Measurements from ENCODE around the gene COQ8B. TPM values are rescaled to one million over a fixed set of nuclear protein-coding genes. Genes with fewer than 3 reads are reported as not detected.
"Not testable (repeated sequence)": the region's sequence is repeated elsewhere in the genome, so short reads cannot be mapped to it uniquely, and the experiment has no call there.

The COQ8B gene
- total RNA-seq (82.5 and 90.1 TPM in 2 replicates), polyA plus RNA-seq (62.6 and 90.6 TPM in 2 replicates)

- Histone ChIP-seq H3K4me3 (peak within 1 kb of the TSS; percentile 66), H3K27ac (peak within 1 kb of the TSS; percentile 95), H3K4me1 (ENCODE audit: low read depth) (peaks cover 14% of the 10 kb centered on the region), H3K27me3 (no peaks in the 10 kb centered on the region), H3K9me3 (ENCODE audit: low read depth) (no peaks in the 10 kb centered on the region), H3K36me3 (no peaks in the 10 kb centered on the region)
- DNase-seq (ENCODE audit: low read depth in 1 of 2, low spot score in 1 of 2), result peak; percentile 98 to 100
- TF ChIP-seq CTCF (IDR thresholded peaks at IDR 0.05; ENCODE audit: low read depth, low read length), result no peak
These were observed at the start of gene COQ8B, which contains the start of gene ITPKC for GRCh38 chr19:40716482-40717324. TSS of gene COQ8B (minus strand) at chr19:40716886. CDS start at chr19:40714632, 2,254 bp downstream. TSS of gene ITPKC (plus strand) at chr19:40717112. CDS start at chr19:40717136, 24 bp downstream.

- H3K4me3 ChIP-seq; H3K27me3 ChIP-seq; DNase-seq (ENCODE audit: low read depth in 1 of 2, low spot score in 1 of 2); H3K4me1 ChIP-seq (ENCODE audit: low read depth); H3K9me3 ChIP-seq (ENCODE audit: low read depth); H3K27ac ChIP-seq: not testable (repeated sequence)
- H3K36me3 ChIP-seq, result peaks cover 41% of the 10 kb centered on the region
These were observed 49.7 kb upstream of the COQ8B start for GRCh38 chr19:40766385-40766784.

- no peak for TF ChIP-seq CTCF (IDR thresholded peaks at IDR 0.05; ENCODE audit: low read depth, low read length)
- Histone ChIP-seq H3K4me1 (ENCODE audit: low read depth) (no peaks in the 10 kb centered on the region), H3K27me3 (no peaks in the 10 kb centered on the region), H3K4me3 (no peak overlapping the region), H3K9me3 (ENCODE audit: low read depth) (no peaks in the 10 kb centered on the region), H3K36me3 (peaks cover 53% of the 10 kb centered on the region), H3K27ac (no peak overlapping the region)
- no peak for DNase-seq (ENCODE audit: low read depth in 1 of 2, low spot score in 1 of 2)
These were observed 47.3 kb upstream of the COQ8B start for GRCh38 chr19:40763963-40764362.

GRCh38 chr19:40763526-40763925 lies 46.8 kb upstream of the COQ8B start:
- Histone ChIP-seq H3K27ac (no peak overlapping the region), H3K27me3 (no peaks in the 10 kb centered on the region), H3K9me3 (ENCODE audit: low read depth) (no peaks in the 10 kb centered on the region), H3K4me1 (ENCODE audit: low read depth) (no peaks in the 10 kb centered on the region), H3K4me3 (no peak overlapping the region), H3K36me3 (peaks cover 55% of the 10 kb centered on the region)
- TF ChIP-seq CTCF (IDR thresholded peaks at IDR 0.05; ENCODE audit: low read depth, low read length), result no peak
- DNase-seq (ENCODE audit: low read depth in 1 of 2, low spot score in 1 of 2), result no peak

- H3K27me3 ChIP-seq, result no peaks in the 10 kb centered on the region
- no peaks in the 10 kb centered on the region for H3K9me3 ChIP-seq (ENCODE audit: low read depth)
- H3K4me1 ChIP-seq (ENCODE audit: low read depth), result no peaks in the 10 kb centered on the region
- TF ChIP-seq CTCF (IDR thresholded peaks at IDR 0.05; ENCODE audit: low read depth, low read length), result no peak
- no peak overlapping the region for H3K27ac ChIP-seq
- H3K36me3 ChIP-seq, result peaks cover 60% of the 10 kb centered on the region
- H3K4me3 ChIP-seq, result no peak overlapping the region
- no peak for DNase-seq (ENCODE audit: low read depth in 1 of 2, low spot score in 1 of 2)
These were observed 46.2 kb upstream of the COQ8B start for GRCh38 chr19:40762754-40763470.

- Histone ChIP-seq H3K4me3 (no peak overlapping the region), H3K36me3 (peaks cover 53% of the 10 kb centered on the region), H3K9me3 (ENCODE audit: low read depth) (no peaks in the 10 kb centered on the region), H3K4me1 (ENCODE audit: low read depth) (no peaks in the 10 kb centered on the region), H3K27ac (no peak overlapping the region), H3K27me3 (no peaks in the 10 kb centered on the region)
- no peak for TF ChIP-seq CTCF (IDR thresholded peaks at IDR 0.05; ENCODE audit: low read depth, low read length)
- no peak for DNase-seq (ENCODE audit: low read depth in 1 of 2, low spot score in 1 of 2)
These were observed 42.7 kb upstream of the COQ8B start for GRCh38 chr19:40759352-40759751.

Data from cardiac muscle cell (in vitro differentiated cells and primary cell).